Heart left ventricle (tissue), 16 donors: ENCODE results near the gene SMG7. TPM values are rescaled to one million over a fixed set of nuclear protein-coding genes. Genes with fewer than 3 reads are reported as not detected.
A peak's percentile ranks its signal among the peaks of the same experiment; 100 is the strongest.

Source experiments
- ATAC-seq, 4 donors: fragments of 200-7000 bp; cut with Tn5 transposase; one replicate each; pipeline ENCODE4 v1.9.1; 2020 to 2022; ENCODE audit warnings: moderate library complexity in 4 of 4, mild to moderate bottlenecking in 3 of 4, moderate number of reproducible peaks in 1 of 4
- DNase-seq, 5 donors: peaks; one replicate each; pipeline ENCODE4 v3.0.0-alpha.2; 2020
- H3K27ac ChIP-seq, 12 donors: fragments of 200-600 bp; sonication (generic) in 4 of 12; one replicate each; pipeline versions ENCODE4 v1.5.0 to v1.8.0; 2016 to 2022; ENCODE audit warnings: mild to moderate bottlenecking in 2 of 12
- H3K27me3 ChIP-seq, 9 donors: fragments of 200-600 bp; sonication (generic) in 2 of 9; one replicate each; pipeline versions ENCODE4 v1.5.1 to v1.8.0; 2016 to 2022; ENCODE audit warnings: mild to moderate bottlenecking in 3 of 9
- H3K36me3 ChIP-seq, 9 donors: fragments of 200-600 bp; sonication (generic) in 2 of 9; one replicate each; pipeline versions ENCODE4 v1.5.0 to v1.8.0; 2018 to 2022; ENCODE audit warnings: mild to moderate bottlenecking in 2 of 9
- H3K4me1 ChIP-seq, 12 donors: fragments of 200-600 bp; sonication (generic) in 4 of 12; one replicate each; pipeline versions ENCODE4 v1.5.0 to v1.8.0; 2016 to 2022; ENCODE audit warnings: mild to moderate bottlenecking in 3 of 12
- H3K4me3 ChIP-seq, 12 donors: fragments of 200-600 bp; sonication (generic) in 4 of 12; one replicate each; pipeline versions ENCODE4 v1.5.0 to v1.8.0; 2017 to 2022; ENCODE audit warnings: mild to moderate bottlenecking in 9 of 12, moderate library complexity in 4 of 12
- H3K9me3 ChIP-seq, 12 donors: fragments of 200-600 bp; sonication (generic) in 4 of 12; one replicate each; pipeline versions ENCODE4 v1.5.0 to v1.8.0; 2016 to 2022; ENCODE audit warnings: mild to moderate bottlenecking in 1 of 12
- CTCF ChIP-seq, 12 donors: fragments of 200-600 bp; sonication (generic) in 4 of 12; IDR thresholded peaks; one replicate each; pipeline versions ENCODE4 v1.5.0 to v1.8.0; 2018 to 2022; ENCODE audit warnings: antibody characterized with exemption in 12 of 12, mild to moderate bottlenecking in 5 of 12
- POLR2A ChIP-seq, 2 donors: fragments of 450-650 bp; IDR thresholded peaks; one replicate each; pipeline ENCODE4 v1.6.1; 2017; ENCODE audit warnings: antibody characterized with exemption in 2 of 2, mild to moderate bottlenecking in 2 of 2, moderate library complexity in 2 of 2
- WGBS, 4 donors: extraction: QIAGEN DNeasy Blood & Tissue Kit in 2 of 4; methylation state at CpG; one replicate each; pipeline versions ENCODE4 v1.1.5 to v1.1.7; 2013 to 2018; 5-methylcytosine and 5-hydroxymethylcytosine counted together
- intact Hi-C, 10 donors: fragments of 100-400 bp; cut with DNase I; formaldehyde crosslinking; loops; one replicate each; pipeline versions ENCODE4 v1.11.1 to v1.14.2; 2022
- polyA plus RNA-seq, 2 donors: library from polyadenylated mRNA; stranded (reverse); fragments of 200-250 nt; gene quantifications; one replicate each; pipeline ENCODE4 v1.2.3, GENCODE V29; 2013
- total RNA-seq, 9 donors: library from RNA; depleted of rRNA in 2 of 9; stranded (reverse); fragments of >200 nt in 2 of 9; fragmentation: NEBNext Ultra II Directional in 3 of 9; extraction: Animal tissue kit (Norgen Biotek cat#: 25700) in 3 of 9; gene quantifications; one replicate each; pipeline versions ENCODE4 v1.1.0 to v1.2.4, GENCODE V29; 2016 to 2023
- donor health status: ischemic (EF 13 %, LVEDD 7.1; RV severe dilation, severe dysfunction).
- donor health status: healthy with polysubstance abuse.
- donor health status: DM: no; HTN: yes; CAD: no.
- donor health status: DM: no; HTN: no; CAD: no.
- donor health status: ischemic (EF 25% LVEDD 6.9; RV normal size, moderate dysfunction).
- donor health status: ischemic (EF 25% LVEDD 5.7; RV mildly dilated, moderate dysfunction).
- donor health status: healthy.
- donor health status: DM: yes; HTN: yes; CAD: no.
- donor health status: ischemic (EF 35%, LVEDD 5.7; RV mildly dilated, moderate dysfunction).
- donor health status: nonischemic (EF 11% LVEDD 7.7; RV severe dilation, severe dysfunction).
- donor health status: DM: yes; HTN: yes; CAD: no.
- donor health status: PGD.
- donor health status: ischemic (EF 29% LVEDD 5.4; RV normal size, mild dysfunction).
- donor health status: nonischemic (EF 23%, LVEDD 6.1; RV moderate dilation, normal function).

Gene SMG7
- total and polyA plus RNA-seq, 11 donors, result 15.3 to 55.0 (median 38.3) TPM

GRCh38 chr1:183467687-183468086 is 4.6 kb upstream of the SMG7 start:
- no peak for DNase-seq
- intact Hi-C loops, result no loop called here
- no peaks in the 10 kb centered on the region for H3K27me3 ChIP-seq
- no peak for TF ChIP-seq POLR2A (IDR thresholded peaks at IDR 0.05)
- no peak for TF ChIP-seq CTCF (IDR thresholded peaks at IDR 0.05)
- ATAC-seq, result no peak
- H3K4me3 ChIP-seq, result no peak overlapping the region
- H3K36me3 ChIP-seq, result no peaks in the 10 kb centered on the region
- H3K27ac ChIP-seq, result no peak overlapping the region
- H3K4me1 ChIP-seq, result peaks cover 0 to 6% (median 4%) of the 10 kb centered on the region in 12 donors
- WGBS, 4 donors, result 84 to 94% (median 89%) methylated on average over 1 of the region's 1 CpG
- no peaks in the 10 kb centered on the region for H3K9me3 ChIP-seq

GRCh38 chr1:183470147-183470960 is 1.9 kb upstream of the SMG7 start:
- TF ChIP-seq CTCF (IDR thresholded peaks at IDR 0.05), result peak; percentile 33 to 79 (median 62)
- peak in 1 of 2 donors; percentile 54 for TF ChIP-seq POLR2A (IDR thresholded peaks at IDR 0.05)
- peaks cover 0 to 31% (median 23%) of the 10 kb centered on the region in 12 donors for H3K4me1 ChIP-seq
- peak; percentile 86 to 91 (median 90) for DNase-seq
- H3K9me3 ChIP-seq, result no peaks in the 10 kb centered on the region
- intact Hi-C loops, result loop anchor here (1.0 to 10.0 kb wide), 13 partner anchors 72 to 584 kb away; partner anchors contain the start of genes ARPC5 (in 2 of the 10) and TSEN15 (in 1 of the 10)
- peak overlapping the region; percentile 69 to 98 (median 92) for H3K4me3 ChIP-seq
- no peaks in the 10 kb centered on the region for H3K36me3 ChIP-seq
- ATAC-seq, result peak; percentile 29 to 58 (median 52)
- 0 to 1% (median 1%) methylated on average over 26 of the region's 26 CpGs for whole genome bisulfite sequencing, 4 donors
- peak overlapping the region; percentile 91 to 99 (median 96) for H3K27ac ChIP-seq
- no peaks in the 10 kb centered on the region for H3K27me3 ChIP-seq

GRCh38 chr1:183470961-183471742 is 1.1 kb upstream of the SMG7 start:
- TF ChIP-seq CTCF (IDR thresholded peaks at IDR 0.05) (peak in 5 of 12 donors; percentile 5 to 30 (median 25)), POLR2A (IDR thresholded peaks at IDR 0.05) (no peak)
- peaks cover 0 to 38% (median 29%) of the 10 kb centered on the region in 12 donors for H3K4me1 ChIP-seq
- DNase-seq (peak; percentile 80 to 87 (median 82)), ATAC-seq (peak; percentile 43 to 64 (median 58))
- H3K36me3 ChIP-seq, result no peaks in the 10 kb centered on the region
- H3K9me3 ChIP-seq, result no peaks in the 10 kb centered on the region
- peak overlapping the region; percentile 91 to 99 (median 96) for H3K27ac ChIP-seq
- H3K4me3 ChIP-seq, result peak overlapping the region; percentile 69 to 98 (median 92)
- WGBS, 4 donors, result 0 to 1% (median 0%) methylated on average over 33 to 47 of the region's 47 CpGs
- intact Hi-C loops, result loop anchor here (1.0 to 10.0 kb wide), 13 partner anchors 71 to 584 kb away; partner anchors contain the start of genes ARPC5 (in 2 of the 10) and TSEN15 (in 1 of the 10)
- no peaks in the 10 kb centered on the region for H3K27me3 ChIP-seq
